HG03025 (cell line): ENCODE data around the gene PLXNC1.

Experiments used
- ATAC-seq: cut with Tn5 transposase; IDR thresholded peaks from one replicate; pipeline ENCODE4 v1.9.1; 2021; ENCODE audit warnings: mild to moderate bottlenecking, moderate library complexity; ENCODE audit not compliant: unreplicated experiment, low FRiP score

The PLXNC1 gene

DNA sequence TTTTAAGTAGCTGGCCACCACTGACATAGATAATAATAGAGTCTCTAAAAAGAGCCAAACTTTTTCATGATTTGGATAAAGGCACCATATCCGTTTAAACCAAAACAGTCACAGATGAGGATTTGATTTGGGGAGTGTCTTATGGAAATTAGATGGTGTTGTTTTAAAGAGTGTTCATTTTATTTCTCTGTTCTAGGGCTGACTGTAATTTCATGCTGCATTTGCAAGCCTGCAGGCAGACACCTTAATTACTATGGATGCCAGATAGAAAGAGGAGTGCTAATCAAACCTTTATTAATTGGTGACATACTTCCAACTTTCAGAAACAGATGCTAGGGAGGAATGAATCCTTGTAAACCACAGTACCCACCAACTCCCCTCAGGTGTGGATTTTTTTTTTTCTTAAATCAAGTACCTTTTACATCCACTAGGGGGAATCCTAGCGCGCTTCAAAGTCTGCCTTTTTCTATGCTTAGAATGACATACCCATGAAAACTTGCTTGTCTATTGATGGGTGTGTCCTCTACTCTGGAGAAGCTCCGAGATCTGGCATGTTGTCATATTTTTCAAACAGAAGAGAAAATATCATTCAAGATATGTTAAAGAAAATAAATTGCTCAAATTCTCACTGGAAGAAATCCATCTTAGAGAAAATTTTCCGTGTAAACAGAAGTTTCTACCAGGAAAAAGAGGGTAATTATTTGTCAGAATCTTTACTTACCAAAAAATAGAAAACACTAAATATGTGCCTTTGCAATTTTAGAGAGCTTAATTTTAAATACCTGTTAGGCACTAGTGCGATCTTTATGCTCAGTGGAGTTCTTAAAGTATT lies 14.2 kb upstream of the PLXNC1 start:
- ATAC-seq, result no peak

DNA sequence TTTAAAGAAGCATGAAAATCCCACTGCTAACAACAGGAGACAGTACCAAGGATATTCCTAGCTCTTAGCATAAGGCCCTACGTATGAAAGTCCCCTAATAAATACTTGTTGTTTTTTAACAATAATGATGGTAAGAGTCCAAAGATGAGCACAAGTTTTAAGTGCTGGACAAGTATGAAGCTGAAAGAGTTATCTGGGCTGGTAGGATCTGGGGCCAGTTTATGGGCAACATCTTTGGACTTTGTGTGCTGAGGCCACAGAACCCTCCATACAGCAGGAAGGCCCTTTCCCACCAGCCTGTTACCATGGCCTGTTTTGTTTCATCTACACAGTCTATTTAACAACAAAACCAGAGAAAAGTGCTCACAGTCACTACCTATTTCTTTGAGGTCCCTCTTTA lies 12.5 kb upstream of the PLXNC1 start:
- ATAC-seq, result no peak

DNA sequence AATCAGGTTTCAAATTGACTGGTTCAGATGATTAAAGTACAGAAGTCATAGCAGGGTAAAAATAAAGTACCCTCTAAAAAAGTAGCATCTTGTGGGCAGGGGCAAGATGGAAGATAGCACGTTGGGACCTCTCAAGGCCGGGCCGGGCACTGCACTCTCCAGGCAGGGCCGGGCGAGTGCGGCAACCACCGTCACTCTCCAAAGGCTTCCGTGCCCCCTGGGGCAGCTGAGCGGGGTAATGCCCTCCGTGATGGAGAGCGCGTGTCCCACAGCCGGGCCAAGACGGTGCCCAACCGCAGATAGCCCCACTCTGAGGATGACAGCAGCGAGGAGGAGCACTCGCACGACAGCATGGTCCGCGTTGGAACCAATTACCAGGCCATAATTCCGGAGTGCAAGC lies 8.6 kb upstream of the PLXNC1 start:
- no peak for ATAC-seq

DNA sequence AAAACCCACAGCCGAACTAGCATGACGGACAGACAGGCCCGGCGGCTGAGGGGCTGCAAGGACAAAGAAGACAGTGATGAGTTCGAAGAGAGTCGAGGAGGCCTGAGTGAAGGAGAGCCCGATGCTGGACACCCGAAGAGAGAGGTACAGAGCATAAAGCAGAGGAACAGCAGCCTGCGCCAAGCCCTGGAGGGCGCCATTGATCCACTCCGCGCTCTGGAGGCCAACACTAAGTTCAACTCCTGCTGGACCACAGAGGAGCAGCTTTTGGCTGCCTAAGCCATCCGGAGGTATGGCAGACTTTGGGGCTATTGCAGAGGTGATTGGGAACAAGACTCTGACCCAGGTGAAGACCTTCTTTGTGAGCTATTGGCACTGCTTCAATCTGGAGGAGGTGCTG lies 7.8 kb upstream of the PLXNC1 start:
- no peak for ATAC-seq

- ATAC-seq, result no peak
Measured at GRCh38 chr12:94141004-94141764, 7.2 kb upstream of the PLXNC1 start.

DNA sequence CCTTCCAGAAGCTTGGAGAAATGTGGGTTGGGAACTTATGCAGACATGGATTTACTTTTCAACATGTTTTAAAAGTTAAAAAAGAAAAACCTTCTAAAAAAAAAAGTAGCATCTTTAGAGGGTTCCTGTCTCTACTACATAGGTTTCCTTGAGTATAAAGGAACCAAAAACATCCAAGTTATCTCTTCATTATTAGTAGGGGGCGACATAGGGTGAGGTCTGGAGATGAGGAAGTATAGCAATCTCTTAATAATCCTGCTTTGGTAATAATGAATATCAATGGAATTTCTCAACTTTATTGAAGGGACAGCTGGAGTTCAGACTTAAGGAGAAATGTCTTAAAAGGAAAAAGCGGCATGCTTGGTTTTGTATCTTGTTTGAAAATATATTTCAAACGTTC lies 6.5 kb upstream of the PLXNC1 start:
- no peak for ATAC-seq

DNA sequence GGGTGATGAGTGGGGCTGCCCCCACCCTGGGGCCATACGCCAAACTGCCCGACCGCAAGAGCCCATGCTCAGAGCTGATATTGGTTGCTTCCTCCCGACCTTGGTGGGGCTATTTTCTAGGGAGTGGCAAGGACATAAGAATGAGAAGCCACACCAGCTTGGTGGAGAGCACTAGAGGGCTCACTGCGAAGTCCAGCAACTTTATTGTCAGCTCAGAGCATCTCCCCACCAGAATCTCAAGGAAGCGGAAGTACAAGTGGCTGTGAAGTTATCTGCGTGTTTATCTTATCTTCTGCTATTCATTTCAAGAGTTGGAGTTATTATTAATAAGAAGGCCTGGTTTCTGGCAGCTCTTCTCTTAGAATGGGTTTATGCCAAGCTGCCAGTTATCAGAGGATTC lies 4.9 kb upstream of the PLXNC1 start:
- no peak for ATAC-seq

DNA sequence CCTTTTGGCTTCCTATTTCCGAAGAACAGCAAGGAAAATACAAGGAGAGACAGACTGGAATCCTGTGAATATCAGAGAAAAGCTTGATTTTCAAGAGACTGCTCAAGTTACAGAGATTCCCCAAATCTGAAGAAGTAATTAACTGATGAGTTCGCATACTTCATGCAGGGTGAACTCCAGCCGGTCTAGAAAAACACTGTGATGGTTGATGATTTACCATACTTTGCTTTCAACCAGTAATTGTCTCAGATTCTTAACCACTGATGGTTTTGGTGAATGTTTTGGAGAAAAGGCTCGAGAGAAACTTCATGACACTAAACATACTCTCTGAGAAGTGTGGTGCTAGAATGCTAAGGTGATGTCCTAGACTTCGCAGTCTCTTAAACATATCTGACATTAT lies 4.4 kb upstream of the PLXNC1 start:
- no peak for ATAC-seq

DNA sequence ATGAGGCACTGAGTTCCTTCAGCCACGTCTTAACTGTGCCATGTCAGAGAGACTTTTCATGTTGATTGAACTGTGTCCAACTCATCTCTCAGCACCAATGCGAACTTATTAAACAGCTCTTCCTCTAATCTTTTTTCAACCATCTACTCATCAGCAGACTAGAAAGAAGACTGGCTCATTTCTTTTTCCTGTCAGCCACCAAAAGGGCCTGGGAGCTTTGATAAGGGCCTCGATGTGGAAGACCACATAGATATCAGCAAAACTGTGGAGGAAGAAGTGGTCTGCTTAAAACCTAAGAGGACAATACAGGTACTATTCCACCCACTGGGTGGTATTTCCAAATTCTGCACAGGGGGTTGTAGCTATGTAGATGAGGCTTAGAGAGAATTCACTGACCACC lies 3.6 kb upstream of the PLXNC1 start:
- no peak for ATAC-seq

- no peak for ATAC-seq
Measured at GRCh38 chr12:94145191-94145983, 3.0 kb upstream of the PLXNC1 start.

- no peak for ATAC-seq
Measured at GRCh38 chr12:94146166-94146936, 2.0 kb upstream of the PLXNC1 start.

DNA sequence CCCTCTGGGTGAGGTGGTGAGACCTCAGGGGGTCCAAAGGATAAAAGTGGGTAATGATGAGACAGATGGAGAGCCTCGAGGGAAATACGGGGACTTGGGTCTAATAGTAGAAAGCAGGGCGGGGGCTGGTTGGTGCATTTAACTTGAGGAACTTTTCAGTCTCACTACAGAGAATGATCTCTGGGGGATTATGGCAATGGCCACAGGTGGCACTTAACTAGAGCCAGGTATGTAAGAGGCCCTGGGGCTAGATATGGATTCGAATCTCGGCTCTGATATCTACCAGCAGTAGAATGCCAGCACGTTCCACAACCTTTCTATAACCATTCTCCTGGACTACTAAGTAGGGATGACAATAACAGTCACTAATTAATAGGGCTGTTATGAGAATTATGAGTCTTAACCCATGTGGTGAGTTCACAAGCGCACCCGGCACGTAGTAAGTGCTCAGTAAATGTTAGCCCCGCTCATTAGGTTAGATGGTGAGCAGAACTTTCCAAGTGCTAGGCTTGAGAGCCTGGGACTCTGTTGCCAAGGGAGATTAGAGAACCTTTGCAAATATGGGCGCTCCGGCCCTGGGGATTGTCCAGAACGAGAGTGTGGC lies 888 bp upstream of the PLXNC1 start:
- no peak for ATAC-seq

DNA sequence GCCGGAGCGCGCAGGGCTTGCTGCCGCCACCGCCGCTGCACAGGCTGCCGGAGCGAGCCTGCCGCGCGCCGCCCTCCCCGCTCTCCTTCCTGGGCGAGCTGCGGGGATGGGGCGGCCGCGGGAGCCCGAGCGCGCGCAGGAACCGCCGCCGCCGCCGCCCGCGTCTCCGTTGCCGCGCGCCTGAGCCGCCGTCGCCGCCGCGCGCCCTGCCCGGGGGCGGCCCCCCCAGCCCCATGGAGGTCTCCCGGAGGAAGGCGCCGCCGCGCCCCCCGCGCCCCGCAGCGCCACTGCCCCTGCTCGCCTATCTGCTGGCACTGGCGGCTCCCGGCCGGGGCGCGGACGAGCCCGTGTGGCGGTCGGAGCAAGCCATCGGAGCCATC lies 352 bp downstream of the PLXNC1 start:
- peak; percentile 5 for ATAC-seq

DNA sequence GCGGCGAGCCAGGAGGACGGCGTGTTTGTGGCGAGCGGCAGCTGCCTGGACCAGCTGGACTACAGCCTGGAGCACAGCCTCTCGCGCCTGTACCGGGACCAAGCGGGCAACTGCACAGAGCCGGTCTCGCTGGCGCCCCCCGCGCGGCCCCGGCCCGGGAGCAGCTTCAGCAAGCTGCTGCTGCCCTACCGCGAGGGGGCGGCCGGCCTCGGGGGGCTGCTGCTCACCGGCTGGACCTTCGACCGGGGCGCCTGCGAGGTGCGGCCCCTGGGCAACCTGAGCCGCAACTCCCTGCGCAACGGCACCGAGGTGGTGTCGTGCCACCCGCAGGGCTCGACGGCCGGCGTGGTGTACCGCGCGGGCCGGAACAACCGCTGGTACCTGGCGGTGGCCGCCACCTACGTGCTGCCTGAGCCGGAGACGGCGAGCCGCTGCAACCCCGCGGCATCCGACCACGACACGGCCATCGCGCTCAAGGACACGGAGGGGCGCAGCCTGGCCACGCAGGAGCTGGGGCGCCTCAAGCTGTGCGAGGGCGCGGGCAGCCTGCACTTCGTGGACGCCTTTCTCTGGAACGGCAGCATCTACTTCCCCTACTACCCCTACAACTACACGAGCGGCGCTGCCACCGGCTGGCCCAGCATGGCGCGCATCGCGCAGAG lies 873 bp downstream of the PLXNC1 start:
- peak; percentile 26 for ATAC-seq

DNA sequence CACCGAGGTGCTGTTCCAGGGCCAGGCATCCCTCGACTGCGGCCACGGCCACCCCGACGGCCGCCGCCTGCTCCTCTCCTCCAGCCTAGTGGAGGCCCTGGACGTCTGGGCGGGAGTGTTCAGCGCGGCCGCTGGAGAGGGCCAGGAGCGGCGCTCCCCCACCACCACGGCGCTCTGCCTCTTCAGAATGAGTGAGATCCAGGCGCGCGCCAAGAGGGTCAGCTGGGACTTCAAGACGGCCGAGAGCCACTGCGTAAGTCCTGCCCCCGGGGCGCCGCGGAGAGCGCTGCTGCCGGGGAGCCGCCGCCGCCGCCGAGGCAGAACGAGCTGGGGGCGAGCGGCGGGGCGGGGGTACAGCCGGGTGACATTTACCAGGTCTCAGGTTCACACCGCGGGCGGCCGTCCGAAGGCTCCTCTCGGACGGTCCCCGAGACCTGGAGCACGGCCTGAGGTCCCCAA lies 1.4 kb downstream of the PLXNC1 start:
- ATAC-seq, result peak; percentile 3

DNA sequence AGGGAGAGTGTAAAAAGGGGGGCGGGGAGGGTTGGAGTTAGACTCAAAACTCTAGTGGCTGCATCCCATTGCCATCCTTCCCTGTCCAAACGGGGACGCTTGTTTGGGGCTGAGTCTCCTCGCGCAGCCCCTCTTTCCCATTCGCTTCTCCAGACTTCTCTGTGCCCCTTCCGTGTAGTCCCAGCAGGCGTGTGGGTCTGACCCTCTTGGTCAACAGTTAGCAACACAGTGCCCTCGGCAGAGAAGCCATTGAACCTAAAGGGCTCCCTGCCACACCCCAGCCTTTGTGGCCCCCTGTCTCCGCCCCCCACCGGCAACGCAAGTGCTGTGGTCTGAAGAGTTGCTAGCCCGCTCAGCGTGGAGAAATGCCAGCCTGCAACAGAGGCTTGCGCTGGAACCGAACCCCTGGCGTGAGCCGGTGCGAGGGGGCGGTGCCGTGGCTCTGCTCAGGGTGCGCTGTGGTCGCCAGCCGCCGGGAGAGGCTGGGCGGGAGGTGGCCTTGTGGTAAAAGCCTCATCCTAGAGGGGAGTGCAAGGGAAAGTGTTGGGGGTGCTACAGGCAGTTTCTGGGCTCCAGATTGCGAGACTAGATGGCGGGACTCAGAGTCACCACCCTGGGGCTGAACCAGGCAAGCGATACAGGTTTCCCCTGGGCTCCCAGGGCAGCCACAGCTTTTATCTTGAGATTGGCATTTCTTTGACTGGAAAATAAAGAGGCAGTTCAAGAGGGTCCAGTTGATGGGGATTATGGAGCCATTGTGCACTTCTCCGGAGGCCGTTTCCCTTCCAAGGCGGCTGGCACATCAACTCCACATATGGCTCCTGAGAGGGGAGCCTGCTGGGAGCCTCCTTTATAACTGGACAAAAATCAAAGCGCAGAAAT lies 2.1 kb downstream of the PLXNC1 start:
- no peak for ATAC-seq

DNA sequence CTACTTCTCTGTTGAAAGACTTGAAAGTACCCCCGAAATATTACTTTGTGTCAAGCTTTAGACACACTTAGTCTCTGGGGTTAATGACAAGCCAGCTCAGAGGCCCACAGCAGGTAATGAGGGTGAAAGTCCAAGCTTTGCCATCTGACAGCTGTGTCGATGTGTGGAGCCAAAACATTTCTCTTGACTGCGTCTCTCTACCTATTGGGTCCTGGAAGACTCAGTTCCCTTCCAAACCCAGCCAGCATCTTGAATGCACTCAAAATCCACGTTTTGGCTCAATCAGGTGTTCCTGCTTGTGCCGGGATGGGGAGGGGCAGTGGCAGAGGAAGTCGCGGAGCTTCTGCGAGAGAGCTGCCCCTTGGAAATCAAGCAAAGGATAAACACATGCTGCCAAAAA lies 3.2 kb downstream of the PLXNC1 start:
- ATAC-seq, result no peak

GRCh38 chr12:94152292-94153078 lies 4.1 kb downstream of the PLXNC1 start:
- ATAC-seq, result no peak
